Gastrocnemius medialis (tissue), 4 donors: ENCODE measurements around the gene SSBP3.

ENCODE experiments used
- POLR2A ChIP-seq, 2 donors: fragments of 450-650 bp; IDR thresholded peaks; one replicate each; pipeline ENCODE4 v1.6.1; 2017; ENCODE audit warnings: antibody characterized with exemption in 2 of 2, mild to moderate bottlenecking in 2 of 2, moderate library complexity in 2 of 2
- TF ChIP-seq, protein P1 (sequence below), 5 experiments: fragments of 450-650 bp in 3 of 5; fragments of 200-600 bp in 2 of 5; sonication (generic) in 2 of 5; IDR thresholded peaks in 4 of 5; conservative IDR thresholded peaks in 1 of 5; 1 replicate in 4 of 5; 2 replicates in 1 of 5; pipeline ENCODE4 v1.5.1; 2016 to 2019; ENCODE audit warnings: antibody characterized with exemption in 5 of 5, mild to moderate bottlenecking in 3 of 5, moderate library complexity in 3 of 5

- TF ChIP-seq, protein P1, sequence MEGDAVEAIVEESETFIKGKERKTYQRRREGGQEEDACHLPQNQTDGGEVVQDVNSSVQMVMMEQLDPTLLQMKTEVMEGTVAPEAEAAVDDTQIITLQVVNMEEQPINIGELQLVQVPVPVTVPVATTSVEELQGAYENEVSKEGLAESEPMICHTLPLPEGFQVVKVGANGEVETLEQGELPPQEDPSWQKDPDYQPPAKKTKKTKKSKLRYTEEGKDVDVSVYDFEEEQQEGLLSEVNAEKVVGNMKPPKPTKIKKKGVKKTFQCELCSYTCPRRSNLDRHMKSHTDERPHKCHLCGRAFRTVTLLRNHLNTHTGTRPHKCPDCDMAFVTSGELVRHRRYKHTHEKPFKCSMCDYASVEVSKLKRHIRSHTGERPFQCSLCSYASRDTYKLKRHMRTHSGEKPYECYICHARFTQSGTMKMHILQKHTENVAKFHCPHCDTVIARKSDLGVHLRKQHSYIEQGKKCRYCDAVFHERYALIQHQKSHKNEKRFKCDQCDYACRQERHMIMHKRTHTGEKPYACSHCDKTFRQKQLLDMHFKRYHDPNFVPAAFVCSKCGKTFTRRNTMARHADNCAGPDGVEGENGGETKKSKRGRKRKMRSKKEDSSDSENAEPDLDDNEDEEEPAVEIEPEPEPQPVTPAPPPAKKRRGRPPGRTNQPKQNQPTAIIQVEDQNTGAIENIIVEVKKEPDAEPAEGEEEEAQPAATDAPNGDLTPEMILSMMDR (IDR thresholded peaks at IDR 0.05 in 4 of 5, conservative IDR thresholded peaks at IDR 0.05 in 1 of 5): no peak
- no peak for TF ChIP-seq POLR2A (IDR thresholded peaks at IDR 0.05)
Observed at GRCh38 chr1:54377040-54377691, 29.0 kb downstream of the SSBP3 start.
